Nephron progenitor cell (in vitro differentiated cells): ENCODE data around the gene CNGB1.
"Not testable (repeated sequence)": the region's sequence is repeated elsewhere in the genome, so short reads cannot be mapped to it uniquely, and the experiment has no call there.

Experiments used
- DNase-seq: peaks from one replicate; pipeline ENCODE4 v3.0.0; 2021
- H3K27ac Mint-ChIP-seq: 2 replicates; pipeline ENCODE4 v1.8.0; 2021; ENCODE audit warnings: mild to moderate bottlenecking, moderate library complexity, mixed read lengths
- H3K27me3 Mint-ChIP-seq: 2 replicates; pipeline ENCODE4 v1.8.0; 2021; ENCODE audit warnings: mild to moderate bottlenecking, low read depth, mixed read lengths; ENCODE audit not compliant: poor library complexity
- H3K36me3 Mint-ChIP-seq: 2 replicates; pipeline ENCODE4 v1.8.0; 2021; ENCODE audit warnings: low read depth, mixed read lengths
- H3K4me1 Mint-ChIP-seq: 2 replicates; pipeline ENCODE4 v1.8.0; 2021; ENCODE audit warnings: mixed read lengths
- H3K4me3 Mint-ChIP-seq: 2 replicates; pipeline ENCODE4 v1.8.0; 2021; ENCODE audit warnings: mild to moderate bottlenecking, moderate library complexity, mixed read lengths
- H3K9me3 Mint-ChIP-seq: 2 replicates; pipeline ENCODE4 v1.8.0; 2021; ENCODE audit warnings: mild to moderate bottlenecking, moderate library complexity, mixed read lengths
- TF ChIP-seq, protein P1 (sequence below): fragments of 200-600 bp; sonication (generic); IDR thresholded peaks from 2 replicates; pipeline ENCODE4 v1.5.0; 2021; ENCODE audit warnings: antibody characterized with exemption

CNGB1 gene

DNA sequence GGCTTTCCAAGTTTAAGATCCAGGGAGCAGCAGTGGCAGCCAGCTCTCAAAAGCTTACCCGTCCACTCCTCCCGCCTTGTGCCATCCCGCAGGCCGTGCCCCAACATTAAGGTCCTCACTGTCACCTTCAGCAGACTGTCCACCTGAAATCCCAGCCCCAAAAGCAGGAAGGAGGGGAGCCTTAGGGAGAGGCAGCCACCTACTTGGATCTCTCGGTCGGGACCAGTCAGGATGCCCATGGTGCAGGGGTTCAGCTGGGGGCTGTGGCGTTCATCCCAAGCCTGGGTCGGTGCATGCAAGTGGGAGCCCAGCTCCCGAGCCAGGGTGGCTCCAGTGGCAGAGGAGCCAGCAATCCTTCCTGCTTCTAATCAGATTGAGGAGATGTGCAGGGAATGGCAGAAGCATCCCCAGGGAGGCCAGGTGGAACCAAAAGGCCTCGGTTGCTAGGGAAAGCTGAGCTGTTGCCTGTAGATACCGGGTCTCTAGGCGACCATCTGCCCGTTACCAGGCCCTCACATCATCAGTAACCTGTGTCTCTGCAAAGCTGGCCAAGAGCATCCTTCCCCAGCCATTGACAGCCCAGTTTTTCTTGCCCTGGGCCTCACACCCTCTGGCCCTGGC lies 24.6 kb downstream of the CNGB1 start:
- Mint-ChIP-seq H3K27ac (no peak overlapping the region), H3K27me3 (peaks cover 26% of the 10 kb centered on the region), H3K9me3 (no peaks in the 10 kb centered on the region), H3K4me1 (no peaks in the 10 kb centered on the region), H3K36me3 (no peaks in the 10 kb centered on the region), H3K4me3 (no peak overlapping the region)
- no peak for DNase-seq
- TF ChIP-seq, protein P1, sequence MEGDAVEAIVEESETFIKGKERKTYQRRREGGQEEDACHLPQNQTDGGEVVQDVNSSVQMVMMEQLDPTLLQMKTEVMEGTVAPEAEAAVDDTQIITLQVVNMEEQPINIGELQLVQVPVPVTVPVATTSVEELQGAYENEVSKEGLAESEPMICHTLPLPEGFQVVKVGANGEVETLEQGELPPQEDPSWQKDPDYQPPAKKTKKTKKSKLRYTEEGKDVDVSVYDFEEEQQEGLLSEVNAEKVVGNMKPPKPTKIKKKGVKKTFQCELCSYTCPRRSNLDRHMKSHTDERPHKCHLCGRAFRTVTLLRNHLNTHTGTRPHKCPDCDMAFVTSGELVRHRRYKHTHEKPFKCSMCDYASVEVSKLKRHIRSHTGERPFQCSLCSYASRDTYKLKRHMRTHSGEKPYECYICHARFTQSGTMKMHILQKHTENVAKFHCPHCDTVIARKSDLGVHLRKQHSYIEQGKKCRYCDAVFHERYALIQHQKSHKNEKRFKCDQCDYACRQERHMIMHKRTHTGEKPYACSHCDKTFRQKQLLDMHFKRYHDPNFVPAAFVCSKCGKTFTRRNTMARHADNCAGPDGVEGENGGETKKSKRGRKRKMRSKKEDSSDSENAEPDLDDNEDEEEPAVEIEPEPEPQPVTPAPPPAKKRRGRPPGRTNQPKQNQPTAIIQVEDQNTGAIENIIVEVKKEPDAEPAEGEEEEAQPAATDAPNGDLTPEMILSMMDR: no peak

DNA sequence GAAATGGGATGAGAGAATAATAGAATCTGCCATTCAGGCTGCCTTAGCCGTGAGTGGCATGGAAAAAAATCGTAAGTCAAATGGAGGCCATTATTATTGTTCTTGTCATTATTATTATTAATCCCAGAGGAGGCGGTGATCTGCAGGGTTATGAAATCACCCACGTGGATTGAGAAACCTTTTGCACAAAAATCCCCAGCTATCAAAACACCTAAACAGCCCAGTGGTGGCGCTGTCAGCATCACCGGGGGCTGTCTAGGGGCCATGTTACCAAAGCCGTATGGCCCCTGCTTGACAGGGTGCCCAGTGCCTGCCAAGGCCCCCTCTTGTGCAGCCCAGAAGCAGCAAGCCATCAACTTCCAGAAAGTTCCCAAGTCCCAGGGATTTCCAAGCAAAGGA lies 25.2 kb downstream of the CNGB1 start:
- Mint-ChIP-seq H3K4me3 (no peak overlapping the region), H3K4me1 (no peaks in the 10 kb centered on the region), H3K9me3 (no peaks in the 10 kb centered on the region), H3K36me3 (no peaks in the 10 kb centered on the region), H3K27ac (no peak overlapping the region), H3K27me3 (peaks cover 25% of the 10 kb centered on the region)
- no peak for DNase-seq
- TF ChIP-seq, protein P1: no peak

DNA sequence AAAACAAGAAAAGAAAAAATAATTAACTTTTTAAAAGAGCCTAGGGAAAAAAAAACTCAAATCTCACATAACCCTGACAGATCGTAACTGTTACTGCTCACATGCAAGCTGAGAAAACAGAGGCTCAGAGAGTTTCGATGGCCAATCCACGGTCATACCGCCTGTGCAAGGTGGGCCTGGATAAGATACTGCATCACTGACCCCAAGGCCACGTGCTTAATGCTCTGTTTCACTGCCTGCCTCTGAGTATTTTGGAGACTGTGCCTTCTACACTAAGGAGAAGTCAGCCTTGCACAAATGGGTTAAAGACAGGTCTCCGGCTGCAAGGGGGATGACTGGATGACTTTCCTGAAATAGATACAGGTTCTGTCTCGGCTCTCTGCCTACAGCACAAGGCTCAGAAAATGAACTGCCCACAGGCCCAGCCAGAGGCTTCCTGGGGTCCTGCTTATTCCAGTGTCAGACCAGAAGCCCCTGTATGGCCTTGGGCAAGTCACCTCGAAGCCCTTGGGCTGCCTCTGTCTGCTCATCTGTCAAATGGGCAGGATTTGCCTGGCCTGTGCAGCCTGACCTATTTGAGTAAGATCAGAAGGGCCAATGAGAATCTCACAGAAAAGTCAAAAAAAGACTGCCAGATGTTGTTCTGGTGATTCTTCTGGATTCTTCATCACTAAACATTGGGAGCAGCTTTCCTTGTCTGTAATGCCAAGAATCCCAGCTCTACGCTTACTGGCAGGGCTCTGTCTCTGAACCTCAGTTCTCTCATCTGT lies 25.8 kb downstream of the CNGB1 start:
- Mint-ChIP-seq H3K27me3 (peaks cover 27% of the 10 kb centered on the region), H3K4me3 (no peak overlapping the region), H3K9me3 (no peaks in the 10 kb centered on the region), H3K27ac (no peak overlapping the region), H3K4me1 (no peaks in the 10 kb centered on the region), H3K36me3 (no peaks in the 10 kb centered on the region)
- no peak for DNase-seq
- TF ChIP-seq, protein P1: no peak

DNA sequence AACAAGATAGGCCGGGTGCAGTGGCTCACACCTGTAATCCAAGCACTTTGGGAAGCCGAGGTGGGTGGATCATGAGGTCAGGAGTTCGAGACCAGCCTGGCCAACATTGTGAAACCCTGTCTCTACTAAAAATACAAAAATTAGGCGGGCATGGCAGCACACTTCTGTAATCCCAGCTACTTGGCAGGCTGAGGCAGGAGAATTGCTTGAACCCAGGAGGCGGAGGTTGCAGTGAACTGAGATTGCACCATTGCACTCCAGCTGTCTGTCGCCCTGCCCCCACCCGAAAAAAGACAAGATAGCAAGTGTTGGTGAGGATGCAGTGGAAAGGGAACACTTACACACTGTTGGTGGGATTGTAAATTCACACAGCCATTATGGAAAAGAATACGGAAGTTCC lies 27.5 kb downstream of the CNGB1 start:
- H3K36me3 Mint-ChIP-seq, H3K27ac Mint-ChIP-seq, H3K4me1 Mint-ChIP-seq, DNase-seq, H3K4me3 Mint-ChIP-seq, H3K9me3 Mint-ChIP-seq: not testable (repeated sequence)
- H3K27me3 Mint-ChIP-seq: peaks cover 30% of the 10 kb centered on the region

DNA sequence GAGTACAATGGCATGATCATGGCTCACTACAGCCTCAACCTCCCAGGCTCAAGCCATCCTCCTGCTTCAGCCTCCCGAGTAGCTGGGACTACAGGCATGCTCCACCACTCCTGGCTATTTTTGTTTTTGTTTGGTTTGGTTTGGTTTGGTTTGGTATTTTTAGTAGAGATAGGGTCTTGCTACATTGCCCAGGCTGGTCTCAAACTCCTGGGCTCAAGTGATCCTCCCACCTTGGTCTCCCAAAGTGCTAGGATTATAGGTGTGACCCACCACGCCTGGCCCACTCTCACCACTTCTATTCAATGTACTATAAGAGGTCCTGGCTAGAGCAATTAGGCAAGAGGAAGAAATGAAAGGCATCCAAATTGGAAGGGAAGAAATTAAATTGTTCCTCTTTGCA lies 29.0 kb downstream of the CNGB1 start:
- H3K4me3 Mint-ChIP-seq, H3K27ac Mint-ChIP-seq, H3K4me1 Mint-ChIP-seq, H3K9me3 Mint-ChIP-seq, H3K36me3 Mint-ChIP-seq, DNase-seq: not testable (repeated sequence)
- H3K27me3 Mint-ChIP-seq: peaks cover 34% of the 10 kb centered on the region

DNA sequence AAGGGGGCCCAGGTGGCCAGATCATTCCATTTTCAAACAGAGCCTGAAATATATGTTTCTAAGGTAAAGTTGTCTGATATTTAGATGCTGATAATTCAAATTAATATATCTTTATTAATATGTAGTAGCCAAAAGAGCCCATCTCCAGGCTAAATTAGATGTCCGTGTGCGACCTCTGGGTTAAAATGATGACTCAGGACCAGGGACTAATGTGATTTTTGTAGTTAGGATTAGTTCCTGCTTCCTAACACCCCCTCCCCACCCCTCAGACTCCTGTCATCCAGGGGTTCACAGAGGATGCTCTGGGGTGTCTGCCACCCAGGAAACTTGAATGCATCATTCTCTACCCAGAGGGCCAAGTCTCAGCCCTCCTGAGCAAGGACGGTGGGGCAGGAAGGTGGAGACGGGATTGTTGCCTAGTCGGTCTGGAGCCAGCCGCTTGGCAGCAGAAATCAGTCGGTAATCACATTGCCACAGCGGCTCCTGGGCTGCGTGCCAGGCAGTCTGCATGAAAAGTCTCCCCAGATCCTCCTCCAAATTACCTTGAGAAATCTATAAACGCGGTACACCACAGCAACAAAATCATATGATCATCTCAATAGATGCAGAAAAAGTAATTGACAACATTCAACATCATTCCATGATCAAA lies 29.8 kb downstream of the CNGB1 start:
- DNase-seq: no peak
- TF ChIP-seq, protein P1: no peak
- no peaks in the 10 kb centered on the region for H3K36me3 Mint-ChIP-seq
- peaks cover 5% of the 10 kb centered on the region for H3K4me1 Mint-ChIP-seq
- no peaks in the 10 kb centered on the region for H3K9me3 Mint-ChIP-seq
- H3K27ac Mint-ChIP-seq: no peak overlapping the region
- no peak overlapping the region for H3K4me3 Mint-ChIP-seq
- peaks cover 32% of the 10 kb centered on the region for H3K27me3 Mint-ChIP-seq
